CD4-positive, alpha-beta T cell treated with Interleukin-1 beta for 1 hour (primary cell): ENCODE results near the gene ZMYND8.
A peak's percentile ranks its signal among the peaks of the same experiment; 100 is the strongest.
"Not testable (repeated sequence)": the region's sequence is repeated elsewhere in the genome, so short reads cannot be mapped to it uniquely, and the experiment has no call there.

ENCODE experiments used
- DNase-seq, 2 donors: peaks; one replicate each; pipeline ENCODE4 v3.0.0-alpha.2; 2020 to 2022

The ZMYND8 gene

GRCh38 chr20:47356526-47357295 is at the start of gene ZMYND8:
TSS of gene ZMYND8 (minus strand) at chr20:47356699. CDS start at chr20:47356670, 29 bp downstream.
- DNase-seq, result peak; percentile 95 to 99

DNA sequence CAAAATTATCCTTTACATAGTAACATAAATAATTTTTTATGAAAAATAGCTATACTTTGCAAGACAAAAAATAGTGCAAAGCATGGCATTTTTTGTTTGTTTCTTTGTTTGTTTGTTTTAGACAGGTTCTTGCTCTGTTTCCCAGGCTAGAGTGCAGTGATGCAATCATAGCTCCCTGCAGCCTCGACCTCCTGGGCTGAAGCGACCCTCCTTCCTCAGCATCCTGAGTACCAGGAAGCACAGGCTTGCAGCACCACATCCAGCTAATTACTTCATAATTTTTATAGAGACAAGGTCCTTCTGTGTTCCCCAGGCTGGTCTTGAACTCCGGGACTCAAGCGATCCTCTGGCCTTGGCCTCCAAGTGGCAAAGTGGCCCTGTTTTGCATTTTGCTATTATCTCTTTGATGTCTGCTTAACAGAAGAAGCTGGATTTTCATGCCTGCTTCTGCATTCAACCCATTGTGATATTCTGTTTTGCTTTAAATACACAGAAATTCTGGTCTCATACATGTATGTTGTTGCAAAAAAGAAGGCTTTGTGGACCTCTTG is 49.4 kb upstream of the ZMYND8 start:
- no peak for DNase-seq

DNA sequence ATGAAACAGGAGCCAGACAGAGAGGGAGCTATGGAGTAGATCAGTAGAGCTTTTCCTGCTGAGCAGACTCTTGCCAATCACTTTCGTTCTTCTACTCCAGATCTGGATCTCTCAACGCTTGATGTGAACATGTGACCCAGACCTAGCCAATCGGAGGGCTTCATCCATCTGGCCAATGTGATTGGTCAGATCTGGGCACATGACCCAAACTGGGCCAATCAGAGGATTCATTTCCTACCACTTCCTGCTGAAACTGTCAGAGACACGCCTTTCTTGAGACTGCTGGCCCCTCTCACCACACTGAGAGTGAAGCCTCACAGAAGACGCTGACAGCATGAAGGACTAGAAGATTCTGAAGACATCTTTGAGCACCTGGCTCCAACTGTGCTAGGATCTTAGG is 44.2 kb upstream of the ZMYND8 start:
- no peak for DNase-seq

DNA sequence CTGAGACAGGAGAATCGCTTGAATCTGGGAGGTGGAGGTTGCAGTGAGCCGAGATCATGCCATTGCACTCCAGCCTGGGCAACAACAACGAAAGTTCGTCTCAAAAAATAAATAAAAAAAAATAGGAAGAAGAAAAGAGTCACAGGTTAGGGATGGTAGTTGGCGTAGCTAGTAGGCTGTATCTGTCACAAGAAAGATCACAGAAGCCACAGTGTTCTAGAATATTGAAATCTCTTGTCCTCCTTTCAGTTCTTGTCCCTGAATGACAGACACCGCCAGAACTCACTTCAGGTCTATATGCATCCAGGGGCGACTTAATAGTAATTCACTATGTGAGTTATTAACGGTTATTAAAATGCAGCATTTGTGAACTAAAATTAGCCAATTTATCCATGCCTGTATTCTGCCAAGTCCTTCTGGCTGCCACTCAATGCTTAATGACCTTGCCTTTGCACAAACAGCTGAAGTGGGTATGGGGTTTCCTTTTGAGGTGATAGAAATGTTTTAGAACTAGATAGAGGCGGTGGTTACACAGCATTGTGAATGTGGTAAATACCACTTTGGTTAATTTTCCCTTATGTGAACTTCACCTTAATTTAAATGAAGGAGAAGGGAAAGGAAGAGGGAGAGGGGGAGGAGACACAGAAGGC is 41.3 kb upstream of the ZMYND8 start:
- no peak for DNase-seq

DNA sequence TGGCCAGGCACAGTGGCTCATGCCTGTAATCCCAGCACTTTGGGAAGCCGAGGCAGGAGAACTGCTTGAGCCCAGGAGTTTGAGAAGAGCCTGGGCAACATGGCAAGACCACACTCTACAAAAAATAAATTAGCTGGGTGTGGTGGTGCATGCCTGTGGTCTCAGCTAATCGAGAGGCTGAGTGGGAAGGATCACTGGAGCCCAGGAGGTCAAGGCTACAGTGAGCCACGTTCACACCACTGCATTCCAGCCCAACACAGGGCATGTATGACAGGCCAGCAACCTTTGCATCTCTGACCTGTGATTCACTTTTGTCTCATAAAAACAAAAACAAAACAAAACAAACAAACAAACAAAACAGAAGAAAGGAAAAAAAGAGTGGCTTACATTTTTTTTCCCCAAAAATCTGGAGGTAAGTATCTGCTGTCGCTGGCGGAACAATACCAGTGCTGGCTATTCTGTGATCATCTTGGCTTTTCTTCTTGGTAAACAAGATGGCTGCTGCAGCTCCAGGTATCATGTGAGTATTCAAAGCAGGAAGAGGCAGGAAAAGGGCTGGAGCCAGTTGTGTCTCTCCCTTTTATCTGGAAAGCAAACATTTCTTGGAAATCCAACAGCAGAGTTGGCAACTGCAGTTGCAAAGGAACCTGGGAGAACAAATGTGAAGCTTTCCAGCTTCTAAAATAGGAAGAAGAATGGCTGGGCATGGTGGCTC is 40.4 kb upstream of the ZMYND8 start:
- no peak for DNase-seq

DNA sequence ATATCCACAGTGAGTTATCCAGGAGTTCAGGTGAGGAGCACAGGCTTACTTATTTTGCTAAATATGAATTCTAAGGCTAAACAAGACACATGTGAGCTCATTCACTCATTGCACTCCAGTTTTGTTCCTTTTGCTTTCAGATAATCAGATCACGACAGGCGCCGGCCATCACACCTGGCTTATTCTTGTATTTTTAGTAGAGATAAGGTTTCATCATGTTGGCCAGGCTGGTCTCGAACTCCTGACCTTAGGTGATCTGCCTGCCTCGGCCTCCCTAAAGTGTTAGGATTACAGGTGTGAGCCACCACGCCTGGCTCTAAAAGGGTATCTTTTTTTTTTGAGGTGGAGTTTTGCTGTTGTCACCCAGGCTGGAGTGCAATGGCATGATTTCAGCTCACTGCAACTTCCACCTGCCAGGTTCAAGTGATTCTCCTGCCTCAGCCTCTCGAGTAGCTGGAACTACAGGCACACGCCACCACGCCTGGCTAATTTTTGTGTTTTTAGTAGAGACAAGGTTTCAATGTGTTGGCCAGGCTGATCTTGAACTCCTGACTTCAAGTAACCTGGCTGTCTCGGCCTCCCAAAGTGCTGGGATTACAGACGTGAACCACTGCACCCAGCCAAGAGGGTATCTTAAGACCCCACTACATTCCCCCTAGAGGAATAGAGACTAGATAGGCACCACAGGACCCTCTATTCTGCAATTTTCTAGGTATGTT is 37.5 kb upstream of the ZMYND8 start:
- DNase-seq, result not testable (repeated sequence)

- DNase-seq, result no peak
These were observed 36.2 kb upstream of the ZMYND8 start for GRCh38 chr20:47392721-47393073.

GRCh38 chr20:47392015-47392720 is 35.7 kb upstream of the ZMYND8 start:
- DNase-seq, result peak in 1 of 2 donors; percentile 55

GRCh38 chr20:47391276-47392010 is 34.9 kb upstream of the ZMYND8 start:
- no peak for DNase-seq

DNA sequence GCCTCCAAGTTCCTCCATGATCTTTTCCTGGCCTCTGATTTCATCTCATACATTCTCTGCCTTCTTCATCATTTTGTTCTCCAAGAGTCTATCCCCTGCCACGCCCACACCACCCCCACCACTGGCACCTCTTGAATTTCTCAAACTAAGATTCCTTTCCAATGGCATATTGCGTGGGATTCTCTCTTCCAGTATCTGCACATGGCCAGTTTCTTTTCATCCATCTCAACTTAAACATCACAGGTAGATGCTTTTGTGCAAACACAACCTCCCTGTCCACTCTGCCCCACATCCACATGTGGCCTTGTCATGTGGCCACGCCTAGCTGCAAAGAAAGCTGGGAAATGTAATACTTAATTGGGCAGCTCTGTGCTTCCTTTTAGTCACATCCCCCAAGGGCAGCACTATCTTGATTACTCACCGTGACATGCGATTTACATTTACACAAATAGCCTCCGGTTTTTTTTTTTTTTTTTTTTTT is 33.4 kb upstream of the ZMYND8 start:
- peak in 1 of 2 donors; percentile 32 for DNase-seq

DNA sequence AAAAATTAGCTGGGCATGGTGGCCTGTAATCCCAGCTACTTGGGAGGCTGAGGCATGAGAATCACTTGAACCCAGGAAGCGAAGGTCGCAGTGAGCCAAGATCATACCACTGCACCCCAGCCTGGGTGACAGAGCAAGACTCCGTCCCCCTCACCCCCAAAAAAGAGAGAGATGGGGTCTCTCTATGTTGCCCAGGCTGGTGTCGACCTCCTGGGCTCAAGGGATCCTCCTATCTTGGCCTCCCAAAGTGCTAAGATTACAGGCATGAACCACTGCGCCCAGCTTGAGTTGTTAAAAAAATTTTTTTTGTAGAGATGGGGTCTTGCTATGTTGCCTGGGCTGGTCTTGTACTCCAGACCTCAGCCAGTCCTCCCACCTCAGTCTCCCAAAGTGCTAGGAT is 29.5 kb upstream of the ZMYND8 start:
- DNase-seq, result not testable (repeated sequence)

DNA sequence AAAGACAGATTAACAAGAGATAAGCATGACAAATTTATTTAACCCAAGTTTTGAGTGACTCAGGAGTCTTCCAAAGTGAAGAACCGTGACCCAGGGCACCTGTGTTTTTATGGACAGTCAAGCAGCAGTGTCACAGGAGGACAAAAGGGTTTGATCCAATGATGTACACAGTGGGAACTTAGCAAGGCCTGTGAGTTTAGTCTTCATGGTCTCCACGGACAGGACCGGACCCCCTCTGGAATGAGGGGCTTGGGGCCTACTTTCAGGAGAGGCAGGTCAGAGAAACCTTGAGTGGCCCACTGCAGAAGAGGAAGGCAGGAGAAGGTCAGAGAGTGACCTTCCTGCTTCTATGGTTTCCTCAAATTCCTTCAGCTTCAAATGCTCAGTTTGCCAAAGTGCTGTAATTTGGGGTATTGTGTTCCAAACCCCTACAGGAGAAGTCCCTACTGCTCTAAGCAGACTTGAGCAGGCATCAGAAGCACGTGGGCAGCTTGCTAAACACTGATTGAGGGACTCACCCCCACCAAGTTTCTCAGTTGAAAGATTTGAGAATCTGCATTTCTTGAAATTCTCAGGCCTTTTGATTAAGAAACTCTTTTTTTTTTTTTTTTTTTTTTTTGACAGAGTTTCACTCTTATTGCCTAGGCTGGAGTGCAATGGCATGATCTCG is 26.4 kb upstream of the ZMYND8 start:
- no peak for DNase-seq

DNA sequence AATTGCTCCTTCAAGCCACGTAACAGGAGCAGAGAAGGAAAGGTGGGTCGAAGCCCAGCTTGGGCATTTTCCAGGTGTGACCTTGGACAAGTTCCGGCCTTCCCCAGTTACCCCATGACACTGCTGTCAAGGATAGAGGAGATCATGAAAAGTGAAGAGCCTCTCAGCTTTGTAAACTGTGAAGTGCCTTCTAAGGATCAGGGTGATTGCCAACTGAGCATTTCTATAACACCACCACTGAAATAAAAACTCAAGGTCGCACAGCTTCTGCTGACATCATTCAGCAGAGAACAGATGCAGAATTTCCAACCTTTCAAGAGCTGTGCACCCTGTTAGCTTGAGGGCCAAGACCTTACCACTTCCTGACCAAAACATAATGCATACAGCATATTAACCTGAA is 24.0 kb upstream of the ZMYND8 start:
- DNase-seq, result no peak

DNA sequence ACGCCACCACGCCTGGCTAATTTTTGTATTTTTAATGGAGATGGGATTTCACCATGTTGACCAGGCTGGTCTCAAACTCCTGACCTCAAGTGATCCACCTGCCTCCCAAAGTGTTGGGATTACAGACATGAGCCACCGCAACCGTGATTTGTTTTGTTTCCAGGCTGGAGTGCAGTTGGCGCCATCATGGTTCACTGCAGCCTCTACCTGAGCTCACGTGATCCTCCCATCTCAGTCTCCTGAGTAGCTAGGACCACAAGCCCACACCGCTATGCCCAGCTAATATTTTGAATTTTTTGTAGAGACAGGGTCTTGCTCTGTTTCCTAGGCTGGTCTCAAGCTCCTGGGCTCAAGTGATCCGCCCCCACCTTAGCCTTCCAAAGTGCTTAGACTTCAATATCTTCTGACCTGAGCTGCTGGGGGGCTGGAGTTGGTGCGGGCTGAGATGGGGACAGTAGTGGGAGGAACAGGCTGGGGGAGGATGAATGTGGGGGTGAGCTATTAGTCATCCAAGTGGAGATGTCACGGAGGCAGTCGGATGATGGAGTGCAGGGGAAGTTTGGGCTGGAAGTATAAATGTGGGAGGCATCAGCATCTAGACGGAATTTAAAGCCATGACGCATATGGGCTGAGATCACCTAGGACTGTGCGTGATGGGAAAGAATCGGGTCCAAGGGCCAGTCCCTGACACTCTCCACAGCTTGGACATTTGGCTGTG is 23.1 kb upstream of the ZMYND8 start:
- DNase-seq, result no peak

GRCh38 chr20:47377122-47377722 is 20.7 kb upstream of the ZMYND8 start:
- no peak for DNase-seq

DNA sequence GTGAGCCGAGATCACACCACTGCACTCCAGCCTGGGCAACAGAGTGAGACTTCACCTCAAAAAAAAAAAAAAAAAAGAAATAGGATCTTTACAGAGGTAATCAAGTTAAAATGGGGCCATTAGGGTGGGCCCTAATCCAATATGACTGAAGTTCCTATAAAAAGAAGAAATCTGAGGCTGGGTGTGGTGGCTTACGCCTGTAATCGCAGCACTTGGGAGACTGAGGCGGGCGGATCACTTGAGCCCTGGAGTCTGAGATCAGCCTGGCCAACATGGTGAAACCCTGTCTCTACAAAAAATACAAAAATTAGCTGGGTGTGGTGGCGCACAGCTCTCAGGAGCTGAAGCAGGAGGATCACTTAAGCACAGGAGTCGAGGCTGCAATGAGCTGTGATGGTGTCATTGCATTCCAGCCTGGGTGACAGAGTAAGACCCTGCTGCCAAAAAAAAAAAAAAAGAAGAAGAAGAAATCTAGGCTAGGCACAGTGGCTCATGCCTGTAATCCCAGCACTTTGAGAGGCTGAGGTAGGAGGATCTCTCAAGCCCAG is 19.7 kb upstream of the ZMYND8 start:
- not testable (repeated sequence) for DNase-seq

DNA sequence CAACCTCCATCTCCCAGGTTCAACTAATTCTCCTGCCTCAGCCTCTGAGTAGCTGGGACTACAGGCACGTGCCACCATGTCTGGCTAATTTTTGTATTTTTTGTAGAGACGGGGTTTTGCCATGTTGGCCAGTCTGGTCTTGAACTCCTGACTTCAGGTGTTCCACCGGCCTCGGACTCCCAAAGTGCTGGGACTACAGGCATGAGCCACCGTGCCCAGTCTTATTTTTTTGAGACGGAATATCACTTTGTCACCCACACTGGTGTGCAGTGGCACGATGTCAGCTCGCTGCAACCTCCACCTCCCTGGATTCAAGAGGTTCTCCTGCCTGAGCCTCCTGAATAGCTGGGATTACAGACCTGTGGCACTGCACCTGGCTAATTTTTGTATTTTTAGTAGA is 17.6 kb upstream of the ZMYND8 start:
- not testable (repeated sequence) for DNase-seq

DNA sequence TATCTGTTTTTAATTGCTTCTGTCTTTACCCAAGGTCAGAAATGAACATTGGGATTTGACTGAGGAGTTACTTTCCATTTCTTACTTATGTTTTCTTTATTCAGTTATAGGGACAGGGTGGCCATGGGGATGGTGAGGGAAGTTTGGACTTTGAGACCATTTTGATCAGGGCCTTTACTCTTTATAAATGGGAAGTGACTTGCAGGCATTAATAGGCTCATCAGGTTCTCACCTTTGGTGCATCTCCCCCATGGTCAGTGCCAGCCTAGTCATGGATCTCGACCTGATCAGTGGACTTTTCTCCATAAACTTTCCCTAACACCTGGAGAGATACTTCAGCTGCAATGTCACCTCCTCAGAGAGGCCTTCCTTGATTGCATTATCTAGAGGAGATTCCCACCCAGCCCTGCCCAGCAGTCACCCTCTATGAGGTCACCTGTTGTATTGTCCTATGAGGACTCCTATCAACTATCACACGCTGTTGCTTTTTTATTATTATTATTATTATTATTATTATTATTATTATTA is 16.8 kb upstream of the ZMYND8 start:
- DNase-seq, result no peak
